HG02759 (cell line): ENCODE measurements around the gene OR4B1.
"Not testable (repeated sequence)": the region's sequence is repeated elsewhere in the genome, so short reads cannot be mapped to it uniquely, and the experiment has no call there.

Source experiments
- ATAC-seq: cut with Tn5 transposase; IDR thresholded peaks from one replicate; pipeline ENCODE4 v1.9.1; 2021; ENCODE audit warnings: mild to moderate bottlenecking, moderate library complexity; ENCODE audit not compliant: unreplicated experiment

Gene OR4B1, protein sequence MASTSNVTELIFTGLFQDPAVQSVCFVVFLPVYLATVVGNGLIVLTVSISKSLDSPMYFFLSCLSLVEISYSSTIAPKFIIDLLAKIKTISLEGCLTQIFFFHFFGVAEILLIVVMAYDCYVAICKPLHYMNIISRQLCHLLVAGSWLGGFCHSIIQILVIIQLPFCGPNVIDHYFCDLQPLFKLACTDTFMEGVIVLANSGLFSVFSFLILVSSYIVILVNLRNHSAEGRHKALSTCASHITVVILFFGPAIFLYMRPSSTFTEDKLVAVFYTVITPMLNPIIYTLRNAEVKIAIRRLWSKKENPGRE

DNA sequence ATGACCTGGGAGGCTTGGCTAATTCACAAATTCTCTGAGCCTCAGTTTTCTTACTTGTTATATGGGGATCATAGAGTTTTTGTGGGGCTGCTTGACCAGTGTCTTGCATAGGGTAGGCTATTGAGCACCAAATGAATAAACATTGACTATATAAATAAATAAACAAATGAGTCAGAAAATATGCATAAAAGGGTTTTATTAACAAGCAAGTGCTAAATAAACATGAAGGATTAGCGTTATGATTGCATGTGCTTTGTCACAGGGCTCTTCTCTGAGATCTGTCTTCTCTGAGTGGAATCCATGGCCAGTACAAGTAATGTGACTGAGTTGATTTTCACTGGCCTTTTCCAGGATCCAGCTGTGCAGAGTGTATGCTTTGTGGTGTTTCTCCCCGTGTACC lies at the start of gene OR4B1:
TSS of gene OR4B1 (plus strand) at position 301 of the 400 bp plus-strand sequence. CDS start at position 301, 0 bp downstream.
- ATAC-seq: no peak

DNA sequence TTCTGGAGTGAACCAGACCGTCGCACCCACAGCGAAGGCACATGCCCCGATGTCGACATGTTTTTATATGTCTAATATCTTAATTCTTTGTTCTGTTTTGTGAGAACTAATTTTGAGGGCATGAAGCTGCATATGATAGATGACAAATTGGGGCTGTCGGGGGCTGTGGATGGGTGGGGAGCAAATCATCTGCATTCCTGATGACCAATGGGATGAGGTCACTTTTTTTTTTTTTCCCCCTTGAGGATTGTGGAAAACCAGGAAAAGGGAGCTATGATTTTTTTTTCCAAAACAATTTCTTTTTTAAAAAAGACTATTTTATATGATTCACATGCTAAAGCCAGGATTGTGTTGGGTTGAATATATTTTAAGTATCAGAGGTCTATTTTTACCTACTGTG lies 49.2 kb upstream of the OR4B1 start:
- no peak for ATAC-seq

DNA sequence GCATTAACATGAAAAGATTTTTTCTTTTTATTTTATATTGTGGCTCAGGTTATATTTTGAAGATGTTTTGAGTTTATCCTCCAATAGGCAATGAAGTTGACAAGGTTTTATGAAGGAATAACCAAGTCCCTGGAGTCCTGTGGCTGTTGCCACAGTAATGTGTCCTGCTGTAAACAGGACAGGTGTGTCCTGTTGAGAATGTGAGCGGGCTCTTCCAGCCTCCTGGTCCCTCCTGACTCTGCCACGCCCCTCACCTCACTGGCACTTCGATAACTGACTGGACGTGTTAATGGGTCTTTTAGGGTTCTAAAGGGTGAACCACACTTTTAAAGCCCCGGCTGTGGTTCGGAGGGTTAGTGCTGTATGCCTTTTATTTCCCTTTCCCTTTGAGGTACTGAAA lies 47.8 kb upstream of the OR4B1 start:
- no peak for ATAC-seq

GRCh38 chr11:48169259-48169658 lies 47.4 kb upstream of the OR4B1 start:
- no peak for ATAC-seq

GRCh38 chr11:48169717-48170116 lies 46.9 kb upstream of the OR4B1 start:
- no peak for ATAC-seq

DNA sequence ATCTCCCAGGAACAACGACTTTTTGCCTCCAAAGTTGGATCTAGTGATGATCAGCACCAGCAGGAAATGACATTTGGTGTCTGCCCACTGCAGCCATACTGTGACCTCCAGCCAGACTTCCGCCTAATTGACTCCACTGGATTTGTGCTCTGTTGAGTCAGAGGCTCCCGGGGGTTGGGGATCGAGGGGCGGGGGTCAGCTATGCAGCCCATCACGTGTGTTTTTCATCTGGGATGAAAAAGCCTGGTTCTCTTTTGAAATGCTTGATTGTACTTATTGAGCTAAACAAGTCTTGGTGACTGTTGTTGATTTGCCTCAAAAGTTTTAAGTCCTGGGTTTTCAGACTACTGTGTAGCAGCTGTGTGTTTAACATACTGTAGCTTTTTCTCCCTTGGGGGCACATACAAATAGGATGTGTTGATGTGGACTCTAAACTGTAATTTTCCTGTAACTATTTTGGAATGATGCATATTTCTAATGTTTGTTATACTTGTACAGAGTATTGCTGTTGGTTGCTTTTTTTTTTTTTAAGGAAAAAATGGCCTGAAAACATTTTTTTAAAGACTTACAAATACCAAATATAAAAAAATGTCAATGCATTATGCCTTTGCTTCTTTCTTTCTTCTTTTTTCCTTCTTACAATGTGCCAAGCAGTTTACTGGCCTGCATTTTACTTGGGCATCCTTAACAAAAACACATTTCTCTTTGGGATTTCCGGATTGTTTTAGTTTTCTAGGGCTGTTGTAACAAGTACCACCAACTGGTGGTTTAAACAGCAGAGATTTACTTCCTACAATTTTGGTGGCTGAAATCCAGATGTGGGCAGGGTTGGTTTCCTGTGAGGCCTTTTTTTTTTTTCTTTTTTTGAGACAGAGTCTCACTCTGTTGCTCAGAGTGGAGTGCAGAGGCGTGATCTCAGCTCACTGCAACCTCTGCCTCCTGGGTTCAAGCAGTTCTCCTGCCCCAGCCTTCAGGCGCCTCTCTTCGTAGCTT lies 46.1 kb upstream of the OR4B1 start:
- ATAC-seq: no peak

- peak; percentile 90 for ATAC-seq
Observed at GRCh38 chr11:48172818-48173609, 43.6 kb upstream of the OR4B1 start.

DNA sequence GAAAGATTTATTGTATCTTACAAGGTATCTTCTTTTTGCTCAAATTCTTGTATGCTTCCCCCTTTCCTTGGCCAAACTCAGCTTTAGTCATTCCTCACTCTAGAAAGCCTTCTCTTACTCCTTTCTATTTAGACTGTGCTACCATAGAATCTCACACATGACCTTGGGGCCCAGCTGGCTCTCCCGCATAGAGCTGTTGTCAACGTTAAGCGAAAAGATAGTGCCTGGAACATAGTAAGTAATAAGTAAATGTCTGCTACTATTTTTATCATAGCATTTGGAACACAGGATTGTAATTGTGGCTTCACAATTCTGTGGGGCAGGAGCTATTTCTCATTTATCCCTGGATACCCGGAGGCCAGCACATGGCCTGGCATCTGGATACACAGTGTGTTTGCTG lies 38.9 kb upstream of the OR4B1 start:
- ATAC-seq: no peak

DNA sequence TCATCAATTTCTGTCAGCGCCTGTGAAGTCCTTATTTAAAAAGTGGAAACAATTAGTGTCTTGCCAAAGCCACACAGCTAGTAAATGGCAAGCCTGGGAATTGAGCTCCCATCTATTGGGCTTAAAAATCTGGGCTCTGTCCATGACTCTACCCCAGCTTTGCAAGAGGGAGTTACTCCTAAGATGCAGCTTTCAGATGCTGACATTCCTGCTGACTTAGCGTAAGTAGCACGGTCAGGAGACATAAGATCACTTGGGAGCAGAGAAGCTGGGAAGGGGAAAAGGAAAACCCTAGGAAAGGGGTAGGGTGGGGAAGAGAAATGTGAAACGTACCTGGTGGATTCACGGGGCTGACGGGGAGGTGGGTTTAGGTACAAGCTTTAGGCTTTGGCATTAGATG lies 36.0 kb upstream of the OR4B1 start:
- ATAC-seq: no peak

GRCh38 chr11:48182860-48183526 lies 33.6 kb upstream of the OR4B1 start:
- no peak for ATAC-seq

DNA sequence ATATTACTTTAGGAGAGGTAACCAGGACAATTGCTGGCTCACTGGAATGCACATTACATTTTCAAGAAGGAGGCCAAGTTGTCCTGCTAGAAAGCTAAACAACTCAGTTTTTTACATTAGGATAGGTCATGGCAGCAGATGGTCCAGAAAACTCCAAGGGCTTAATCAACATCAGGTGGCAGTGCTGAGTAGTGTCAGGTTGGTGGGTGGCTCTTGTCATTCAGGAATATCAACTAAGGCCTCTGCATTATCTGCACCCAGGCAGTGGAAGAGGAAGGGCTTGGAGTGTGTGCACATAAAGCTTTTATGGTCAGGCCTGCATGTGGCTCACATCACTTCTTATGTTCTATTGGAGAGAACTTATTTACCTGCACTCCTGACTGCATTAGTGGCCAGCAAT lies 32.2 kb upstream of the OR4B1 start:
- ATAC-seq: no peak

DNA sequence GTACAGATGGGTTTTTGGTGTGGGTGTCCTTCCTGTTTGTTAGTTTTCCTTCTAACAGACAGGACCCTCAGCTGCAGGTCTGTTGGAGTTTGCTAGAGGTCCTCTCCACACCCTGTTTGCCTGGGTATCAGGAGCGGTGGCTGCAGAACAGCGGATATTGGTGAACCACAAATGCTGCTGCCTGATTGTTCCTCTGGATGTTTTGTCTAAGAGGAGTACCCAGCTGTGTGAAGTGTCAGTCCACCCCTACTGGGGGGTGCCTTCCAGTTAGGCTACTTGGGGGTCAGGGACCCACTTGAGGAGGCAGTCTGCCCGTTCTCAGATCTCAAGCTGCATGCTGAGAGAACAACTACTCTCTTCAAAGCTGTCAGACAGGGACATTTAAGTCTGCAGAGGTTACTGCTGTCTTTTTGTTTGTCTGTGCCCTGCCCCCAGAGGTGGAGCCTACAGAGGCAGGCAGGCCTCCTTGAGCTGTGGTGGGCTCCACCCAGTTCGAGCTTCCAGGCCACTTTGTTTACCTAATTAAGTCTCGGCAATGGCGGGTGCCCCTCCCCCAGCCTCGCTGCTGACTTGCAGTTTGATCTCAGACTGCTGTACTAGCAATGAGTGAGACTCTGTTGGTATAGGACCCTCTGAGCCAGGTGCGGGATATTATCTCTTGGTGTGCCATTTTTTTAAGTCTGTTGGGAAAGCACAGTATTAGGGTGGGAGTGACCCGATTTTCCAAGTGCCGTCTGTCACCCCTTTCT lies 25.5 kb upstream of the OR4B1 start:
- not testable (repeated sequence) for ATAC-seq

DNA sequence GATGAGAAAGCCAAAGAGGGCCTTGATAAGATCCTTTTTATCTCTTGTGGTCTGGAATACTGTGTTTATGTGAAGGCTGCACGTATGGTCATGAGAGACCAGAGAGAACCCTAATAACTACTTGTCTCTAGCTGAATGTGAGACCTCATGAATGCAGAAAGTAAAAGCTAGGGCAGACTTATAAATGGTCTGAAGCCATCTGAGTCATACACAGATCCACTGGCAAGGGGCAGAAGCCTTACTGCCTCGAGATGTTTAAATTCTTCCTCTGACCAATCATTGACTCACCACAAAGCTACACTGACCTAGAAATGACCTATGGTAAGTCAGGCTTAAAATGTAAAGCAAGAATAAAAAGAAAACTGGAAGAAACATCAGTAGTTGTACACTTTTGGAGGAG lies 22.7 kb upstream of the OR4B1 start:
- ATAC-seq: no peak

- no peak for ATAC-seq
Observed at GRCh38 chr11:48207881-48208280, 8.7 kb upstream of the OR4B1 start.

GRCh38 chr11:48210052-48210451 lies 6.6 kb upstream of the OR4B1 start:
- ATAC-seq: no peak

DNA sequence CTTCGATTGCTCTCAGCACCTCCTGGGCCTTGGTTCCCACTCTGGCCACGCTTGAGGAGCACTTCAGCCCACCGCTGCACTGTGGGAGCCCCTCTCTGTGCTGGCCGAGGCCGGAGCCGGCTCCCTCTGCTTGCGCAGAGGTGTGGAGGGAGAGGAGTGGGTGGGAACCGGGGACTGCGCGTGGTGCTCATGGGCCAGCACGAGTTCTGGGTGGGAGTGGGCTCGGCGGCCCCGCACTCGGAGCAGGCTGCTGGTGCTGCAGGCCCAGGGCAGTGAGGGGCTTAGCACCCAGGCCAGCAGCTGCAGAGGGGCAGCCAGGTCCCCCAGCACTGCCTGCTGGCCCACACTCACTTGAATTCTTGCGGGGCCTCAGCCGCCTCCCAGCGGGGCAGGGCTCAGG lies 12.2 kb downstream of the OR4B1 start:
- no peak for ATAC-seq

DNA sequence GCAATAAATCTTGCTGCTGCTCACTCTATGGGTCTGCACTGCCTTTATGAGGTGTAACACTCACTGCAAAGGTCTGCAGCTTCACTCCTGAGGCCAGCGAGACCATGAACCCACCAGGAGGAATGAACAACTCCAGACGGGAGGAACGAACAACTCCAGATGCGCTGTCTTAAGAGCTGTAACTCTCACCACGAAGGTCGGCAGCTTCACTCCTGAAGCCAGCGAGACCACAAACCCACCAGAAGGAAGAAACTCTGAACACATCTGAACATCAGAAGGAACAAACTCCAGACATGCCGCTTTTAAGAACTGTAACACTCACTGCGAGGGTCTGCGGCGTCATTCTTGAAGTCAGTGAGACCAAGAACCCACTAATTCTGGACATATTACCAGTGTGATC lies 13.4 kb downstream of the OR4B1 start:
- not testable (repeated sequence) for ATAC-seq

GRCh38 chr11:48237727-48238126 lies 21.1 kb downstream of the OR4B1 start:
- no peak for ATAC-seq

- no peak for ATAC-seq
Observed at GRCh38 chr11:48242501-48242900, 25.9 kb downstream of the OR4B1 start.

DNA sequence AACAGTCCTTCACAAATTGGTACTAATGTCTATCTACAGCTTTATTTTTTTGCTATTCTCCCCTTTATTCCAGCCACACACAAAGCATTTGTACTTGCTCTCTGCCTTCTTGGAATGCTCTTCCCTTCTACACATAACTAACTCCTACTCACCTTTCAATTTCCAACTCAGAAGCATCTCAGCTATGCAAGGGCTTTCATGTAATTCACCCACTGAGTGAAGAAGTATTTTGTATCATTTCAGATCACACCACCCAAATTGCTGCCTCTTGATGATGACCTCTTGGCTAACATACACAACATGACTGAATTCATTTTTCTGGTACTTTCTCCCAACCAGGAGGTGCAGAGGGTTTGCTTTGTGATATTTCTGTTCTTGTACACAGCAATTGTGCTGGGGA lies 28.2 kb downstream of the OR4B1 start, which contains the start of gene OR4X2:
TSS of gene OR4X2 (plus strand) at position 301 of the 400 bp plus-strand sequence. CDS start at position 301, 0 bp downstream.
- ATAC-seq: no peak
